ENCODE results near the gene TMEM205.

DNA sequence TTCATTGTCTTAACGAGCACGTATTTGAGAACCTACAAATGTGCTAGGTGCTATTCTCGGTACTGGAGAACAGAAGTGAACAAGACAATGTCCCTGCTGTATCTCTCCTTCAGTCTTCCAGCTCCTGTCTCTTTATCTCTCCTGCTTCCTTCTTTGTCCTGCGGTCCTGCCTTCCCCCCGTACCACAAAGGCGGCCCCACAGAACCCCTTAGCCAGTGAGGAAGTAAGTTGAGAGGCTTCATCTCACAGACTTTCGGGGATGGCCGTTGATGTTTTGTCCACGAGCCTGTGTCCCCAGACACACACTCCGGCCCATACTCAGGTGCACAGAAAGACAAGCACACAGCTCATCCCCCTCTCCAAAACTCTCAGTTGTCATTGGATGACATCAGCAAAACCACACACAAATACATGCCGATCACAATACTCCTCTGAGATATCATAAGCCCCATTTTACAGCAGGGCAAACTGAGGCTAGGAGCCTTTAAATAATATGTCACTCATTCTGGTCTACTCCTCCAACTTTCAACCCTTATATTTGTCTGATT, 27.9 kb upstream of the TMEM205 start:
- TF ChIP-seq, protein P1, sequence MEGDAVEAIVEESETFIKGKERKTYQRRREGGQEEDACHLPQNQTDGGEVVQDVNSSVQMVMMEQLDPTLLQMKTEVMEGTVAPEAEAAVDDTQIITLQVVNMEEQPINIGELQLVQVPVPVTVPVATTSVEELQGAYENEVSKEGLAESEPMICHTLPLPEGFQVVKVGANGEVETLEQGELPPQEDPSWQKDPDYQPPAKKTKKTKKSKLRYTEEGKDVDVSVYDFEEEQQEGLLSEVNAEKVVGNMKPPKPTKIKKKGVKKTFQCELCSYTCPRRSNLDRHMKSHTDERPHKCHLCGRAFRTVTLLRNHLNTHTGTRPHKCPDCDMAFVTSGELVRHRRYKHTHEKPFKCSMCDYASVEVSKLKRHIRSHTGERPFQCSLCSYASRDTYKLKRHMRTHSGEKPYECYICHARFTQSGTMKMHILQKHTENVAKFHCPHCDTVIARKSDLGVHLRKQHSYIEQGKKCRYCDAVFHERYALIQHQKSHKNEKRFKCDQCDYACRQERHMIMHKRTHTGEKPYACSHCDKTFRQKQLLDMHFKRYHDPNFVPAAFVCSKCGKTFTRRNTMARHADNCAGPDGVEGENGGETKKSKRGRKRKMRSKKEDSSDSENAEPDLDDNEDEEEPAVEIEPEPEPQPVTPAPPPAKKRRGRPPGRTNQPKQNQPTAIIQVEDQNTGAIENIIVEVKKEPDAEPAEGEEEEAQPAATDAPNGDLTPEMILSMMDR (IDR thresholded peaks at IDR 0.05; ENCODE audit: low read depth, low read length): no peak
- TF ChIP-seq MYC (IDR thresholded peaks at IDR 0.05; ENCODE audit: low read depth, low read length): no peak
- no peak for TF ChIP-seq POLR2A (IDR thresholded peaks at IDR 0.05; ENCODE audit: extremely low read depth, insufficient read length)
